Activated B cell treated with CpG ODN at 0.5 μM for 24 hours (primary cell): ENCODE results near the gene KAT2B. TPM values are rescaled to one million over a fixed set of nuclear protein-coding genes. Genes with fewer than 3 reads are reported as not detected.

Source experiments
- ATAC-seq: fragments of 200-7000 bp; cut with Tn5 transposase; one replicate; pipeline ENCODE4 v1.10.0; 2021; ENCODE audit warnings: low read depth, mild to moderate bottlenecking, moderate library complexity
- CTCF ChIA-PET: fragments of 350-600 bp; sonication (Branson Sonifier 250); formaldehyde crosslinking; loops from one replicate; lab custom pipeline; 2021; ENCODE audit warnings: antibody characterized with exemption; lab: Charles Lee
- POLR2A ChIA-PET: fragments of 350-600 bp; sonication (Branson Sonifier 250); formaldehyde crosslinking; loops from one replicate; lab custom pipeline; 2021; ENCODE audit warnings: antibody characterized with exemption; lab: Charles Lee
- DNase-seq: peaks from one replicate; pipeline ENCODE4 v3.0.0; 2022
- H3K27ac Mint-ChIP-seq: one replicate; pipeline ENCODE4 v1.8.0; 2020; ENCODE audit warnings: mixed read lengths
- H3K27me3 Mint-ChIP-seq: one replicate; pipeline ENCODE4 v1.8.0; 2021; ENCODE audit warnings: mixed read lengths
- H3K36me3 Mint-ChIP-seq: one replicate; pipeline ENCODE4 v1.8.0; 2021; ENCODE audit warnings: low read depth, mixed read lengths
- H3K4me1 Mint-ChIP-seq: one replicate; pipeline ENCODE4 v1.8.0; 2021; ENCODE audit warnings: mixed read lengths
- H3K4me3 Mint-ChIP-seq: one replicate; pipeline ENCODE4 v1.8.0; 2020; ENCODE audit warnings: mild to moderate bottlenecking, mixed read lengths
- H3K9me3 Mint-ChIP-seq: one replicate; pipeline ENCODE4 v1.8.0; 2020; ENCODE audit warnings: mixed read lengths
- intact Hi-C: fragments of 100-400 bp; cut with micrococcal nuclease; formaldehyde crosslinking; loops from one replicate; pipeline ENCODE4 v1.15.1; 2024
- total RNA-seq: library from RNA; stranded (reverse); gene quantifications from 2 replicates; pipeline ENCODE4 v1.2.3, GENCODE V29; 2022
- TF ChIP-seq, protein P1 (sequence below): fragments of 200-600 bp; IDR thresholded peaks from one replicate; pipeline ENCODE4 v1.8.0; 2022; ENCODE audit warnings: antibody characterized with exemption, mild to moderate bottlenecking

KAT2B gene
- total RNA-seq, 1 donor from 2014 or later: 35.9 TPM

DNA sequence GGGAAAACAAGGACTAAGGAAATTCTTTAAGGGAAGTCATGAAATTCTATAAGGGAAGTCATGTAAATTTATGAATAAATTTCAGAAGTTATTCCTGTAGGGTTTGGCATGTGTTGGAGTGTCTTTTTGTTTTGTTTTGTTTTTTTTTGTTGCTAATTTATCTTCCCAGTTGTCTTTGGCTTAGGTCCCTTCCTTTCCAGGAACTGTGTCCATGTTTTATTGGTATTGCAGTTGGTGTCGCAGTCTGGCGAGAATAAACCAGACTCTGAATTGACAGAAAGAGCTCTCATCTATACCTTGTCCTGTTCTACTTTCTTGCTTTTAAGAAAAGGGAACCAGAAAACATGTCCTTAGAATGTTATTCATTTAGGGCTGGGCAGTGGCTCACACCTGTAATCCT is 88.1 kb downstream of the KAT2B start:
- intact Hi-C loops: loop anchor here (5.0 kb wide), 1 partner anchor 781 kb away; no protein-coding TSS in a partner anchor
- H3K9me3 Mint-ChIP-seq: no peaks in the 10 kb centered on the region
- H3K27ac Mint-ChIP-seq: peak overlapping the region; percentile 57
- CTCF ChIA-PET: no interaction called here
- POLR2A ChIA-PET: interaction anchor here (1.5 kb wide), 1 partner anchor 32 kb away, joined by 4 read pairs; no protein-coding TSS in a partner anchor
- H3K27me3 Mint-ChIP-seq: no peaks in the 10 kb centered on the region
- H3K4me1 Mint-ChIP-seq: peaks cover 38% of the 10 kb centered on the region
- ATAC-seq (no peak), DNase-seq (no peak)
- no peak overlapping the region for H3K4me3 Mint-ChIP-seq
- TF ChIP-seq, protein P1, sequence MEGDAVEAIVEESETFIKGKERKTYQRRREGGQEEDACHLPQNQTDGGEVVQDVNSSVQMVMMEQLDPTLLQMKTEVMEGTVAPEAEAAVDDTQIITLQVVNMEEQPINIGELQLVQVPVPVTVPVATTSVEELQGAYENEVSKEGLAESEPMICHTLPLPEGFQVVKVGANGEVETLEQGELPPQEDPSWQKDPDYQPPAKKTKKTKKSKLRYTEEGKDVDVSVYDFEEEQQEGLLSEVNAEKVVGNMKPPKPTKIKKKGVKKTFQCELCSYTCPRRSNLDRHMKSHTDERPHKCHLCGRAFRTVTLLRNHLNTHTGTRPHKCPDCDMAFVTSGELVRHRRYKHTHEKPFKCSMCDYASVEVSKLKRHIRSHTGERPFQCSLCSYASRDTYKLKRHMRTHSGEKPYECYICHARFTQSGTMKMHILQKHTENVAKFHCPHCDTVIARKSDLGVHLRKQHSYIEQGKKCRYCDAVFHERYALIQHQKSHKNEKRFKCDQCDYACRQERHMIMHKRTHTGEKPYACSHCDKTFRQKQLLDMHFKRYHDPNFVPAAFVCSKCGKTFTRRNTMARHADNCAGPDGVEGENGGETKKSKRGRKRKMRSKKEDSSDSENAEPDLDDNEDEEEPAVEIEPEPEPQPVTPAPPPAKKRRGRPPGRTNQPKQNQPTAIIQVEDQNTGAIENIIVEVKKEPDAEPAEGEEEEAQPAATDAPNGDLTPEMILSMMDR: no peak
- H3K36me3 Mint-ChIP-seq: peaks cover 37% of the 10 kb centered on the region

DNA sequence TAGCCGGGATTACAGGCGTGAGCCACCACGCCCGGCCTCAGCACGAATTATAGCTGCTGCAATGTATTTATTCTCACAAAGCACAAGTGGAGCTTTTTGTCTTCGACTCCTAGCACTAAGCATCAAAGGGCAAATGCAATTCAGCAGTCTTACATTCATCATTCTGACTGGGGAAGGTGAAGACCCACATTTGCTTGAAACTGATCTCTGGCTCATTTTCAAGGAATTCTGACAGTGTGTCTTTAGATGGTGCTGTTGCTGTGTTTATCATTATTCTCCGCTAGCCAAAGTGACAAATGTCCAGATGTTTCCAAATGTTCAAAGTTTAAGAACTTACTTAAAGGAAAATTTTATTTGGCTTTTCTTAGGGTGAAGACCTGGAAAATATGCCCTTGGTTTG is 89.9 kb downstream of the KAT2B start:
- CTCF ChIA-PET: interaction anchor here (1.1 to 1.2 kb wide), 2 partner anchors 20 to 89 kb away, joined by 3 to 4 read pairs; partner anchors contain the start of gene KAT2B
- POLR2A ChIA-PET: interaction anchor here (0.8 to 1.5 kb wide), 2 partner anchors 30 to 35 kb away, joined by 3 to 4 read pairs; no protein-coding TSS in a partner anchor
- intact Hi-C loops: no loop called here
- ATAC-seq (no peak), DNase-seq (no peak)
- H3K27me3 Mint-ChIP-seq: no peaks in the 10 kb centered on the region
- TF ChIP-seq, protein P1: no peak
- H3K4me3 Mint-ChIP-seq: no peak overlapping the region
- peaks cover 38% of the 10 kb centered on the region for H3K36me3 Mint-ChIP-seq
- H3K27ac Mint-ChIP-seq: no peak overlapping the region
- H3K9me3 Mint-ChIP-seq: no peaks in the 10 kb centered on the region
- peaks cover 35% of the 10 kb centered on the region for H3K4me1 Mint-ChIP-seq

DNA sequence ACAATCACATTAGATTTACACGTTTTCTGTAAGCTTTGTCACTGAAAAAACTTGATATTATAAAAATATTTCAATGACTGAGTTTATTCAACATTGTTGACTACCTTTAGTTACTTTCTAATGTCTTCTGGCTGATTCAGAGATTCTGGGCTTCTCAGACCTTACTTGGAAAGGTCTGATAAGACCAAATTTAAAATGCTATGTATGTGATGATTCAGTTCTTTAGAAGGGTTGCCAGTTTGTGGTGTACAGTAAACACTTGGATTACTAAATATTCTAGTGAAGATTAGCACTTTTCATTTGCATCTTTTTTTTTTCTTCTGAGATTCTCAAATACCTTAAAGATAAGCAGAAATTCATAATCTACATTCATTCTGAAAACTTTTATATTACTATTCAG is 96.0 kb downstream of the KAT2B start:
- POLR2A ChIA-PET: no interaction called here
- Mint-ChIP-seq H3K4me1 (peaks cover 4% of the 10 kb centered on the region), H3K9me3 (no peaks in the 10 kb centered on the region), H3K4me3 (no peak overlapping the region), H3K27me3 (no peaks in the 10 kb centered on the region), H3K27ac (no peak overlapping the region), H3K36me3 (peaks cover 50% of the 10 kb centered on the region)
- no peak for ATAC-seq
- CTCF ChIA-PET: no interaction called here
- intact Hi-C loops: no loop called here
- TF ChIP-seq, protein P1: no peak
- no peak for DNase-seq

DNA sequence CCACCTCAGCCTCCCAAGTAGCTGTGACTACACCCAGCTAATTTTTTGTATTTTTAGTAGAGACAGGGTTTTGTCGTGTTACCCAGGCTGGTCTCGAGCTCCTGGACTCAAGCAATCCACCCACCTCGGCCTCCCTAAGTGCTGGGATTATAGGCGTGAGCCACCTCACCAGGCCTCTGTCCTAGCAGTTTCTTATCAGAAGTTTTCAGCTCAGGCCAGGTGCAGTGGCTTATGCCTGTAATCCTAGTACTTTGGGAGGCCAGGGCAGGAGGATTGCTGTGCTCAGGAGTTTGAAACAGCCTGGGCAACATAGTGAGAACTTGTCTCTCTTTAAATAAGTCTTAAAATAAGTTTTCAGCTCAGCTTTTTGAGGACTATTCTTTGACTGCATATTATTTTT is 97.4 kb downstream of the KAT2B start:
- H3K9me3 Mint-ChIP-seq: no peaks in the 10 kb centered on the region
- no peaks in the 10 kb centered on the region for H3K27me3 Mint-ChIP-seq
- no peak overlapping the region for H3K27ac Mint-ChIP-seq
- ChIA-PET POLR2A (no interaction called here), CTCF (no interaction called here)
- TF ChIP-seq, protein P1: no peak
- peaks cover 4% of the 10 kb centered on the region for H3K4me1 Mint-ChIP-seq
- intact Hi-C loops: no loop called here
- H3K36me3 Mint-ChIP-seq: peaks cover 59% of the 10 kb centered on the region
- H3K4me3 Mint-ChIP-seq: no peak overlapping the region
- ATAC-seq (no peak), DNase-seq (no peak)

DNA sequence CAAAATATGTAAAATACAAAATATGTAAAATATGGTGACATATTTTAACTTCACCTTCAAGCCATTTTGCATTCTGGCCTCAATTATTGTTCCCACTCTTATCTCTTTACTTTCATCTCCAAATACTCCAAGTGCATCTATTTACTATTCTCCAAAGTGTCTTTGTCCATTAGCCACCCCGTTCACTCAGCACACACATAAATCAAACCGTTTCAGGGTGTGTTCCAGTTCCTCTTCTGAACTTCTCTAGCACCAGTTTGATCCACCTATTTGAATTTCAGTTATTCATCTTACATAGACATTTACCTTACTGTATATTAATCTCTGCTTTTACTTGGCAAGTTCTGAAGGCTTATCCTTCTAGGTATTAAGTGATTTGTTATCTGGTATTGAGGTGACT is 100.6 kb downstream of the KAT2B start:
- POLR2A ChIA-PET: no interaction called here
- Mint-ChIP-seq H3K36me3 (peaks cover 65% of the 10 kb centered on the region), H3K27ac (no peak overlapping the region), H3K4me1 (peaks cover 4% of the 10 kb centered on the region), H3K27me3 (no peaks in the 10 kb centered on the region), H3K4me3 (no peak overlapping the region), H3K9me3 (no peaks in the 10 kb centered on the region)
- TF ChIP-seq, protein P1: no peak
- CTCF ChIA-PET: interaction anchor here (0.7 kb wide), 1 partner anchor 255 kb away, joined by 3 read pairs; no protein-coding TSS in a partner anchor
- intact Hi-C loops: loop anchor here (5.0 kb wide), 1 partner anchor 36 kb away; no protein-coding TSS in a partner anchor
- ATAC-seq (no peak), DNase-seq (no peak)
